ENCODE results near the gene ZBTB16.

GRCh38 chr11:114122686-114123085 is 63.2 kb downstream of the ZBTB16 start:
- no peak for TF ChIP-seq CTCF (IDR thresholded peaks at IDR 0.05)
- TF ChIP-seq ZFX (IDR thresholded peaks at IDR 0.05; ENCODE audit: borderline replicate concordance) = no peak
